ENCODE measurements around the gene E4F1.

GRCh38 chr16:2194166-2194834 is 29.1 kb upstream of the E4F1 start:
- TF ChIP-seq POLR2A (IDR thresholded peaks at IDR 0.05) (no peak), CTCF (IDR thresholded peaks at IDR 0.05) (no peak)
